Left ventricle myocardium superior (tissue), 1 donor: ENCODE results near the gene SLC9A7. TPM values are rescaled to one million over a fixed set of nuclear protein-coding genes. Genes with fewer than 3 reads are reported as not detected.
A peak's percentile ranks its signal among the peaks of the same experiment; 100 is the strongest.
"Not testable (repeated sequence)": the region's sequence is repeated elsewhere in the genome, so short reads cannot be mapped to it uniquely, and the experiment has no call there.

Experiments
- ATAC-seq: fragments of 200-7000 bp; cut with Tn5 transposase; one replicate; pipeline ENCODE4 v1.9.1; 2020; ENCODE audit warnings: mild to moderate bottlenecking, moderate library complexity
- DNase-seq: peaks from one replicate; pipeline ENCODE4 v3.0.0-alpha.2; 2020
- intact Hi-C: fragments of 100-400 bp; cut with micrococcal nuclease; formaldehyde crosslinking; loops from one replicate; pipeline ENCODE4 v1.11.0; 2022
- long read RNA-seq: library from polyadenylated mRNA; unstranded; transcript quantifications from one replicate; pipeline ENCODE4 v2.0.0, GENCODE V29; 2021
- total RNA-seq: library from RNA; stranded (reverse); fragmentation: NEBNext Ultra II Directional; extraction: Animal tissue kit (Norgen Biotek cat#: 25700); gene quantifications from one replicate; pipeline ENCODE4 v1.2.1, GENCODE V29; 2021
- donor health status: DM: no; HTN: yes; CAD: no; lungs with severe emphysema.

Gene SLC9A7
- 4.6 TPM for total RNA-seq
- long read RNA-seq, full-length matches to known transcripts: 3 of 9 reads
- long read RNA-seq, partial matches to known transcripts: 0 of 9 reads
- long read RNA-seq, other reads (novel, unspliced or antisense): 6 of 9 reads

- ATAC-seq: peak; percentile 97
- intact Hi-C loops: no loop called here
- peak; percentile 86 for DNase-seq
These were observed at the start of gene SLC9A7 for GRCh38 chrX:46758956-46759644. Gene SLC9A7, minus strand, starts transcription at chrX:46759118. Its CDS starts 89 bp downstream, at chrX:46759029.

GRCh38 chrX:46805270-46805669, 46.4 kb upstream of the SLC9A7 start:
- DNase-seq: no peak
- no peak for ATAC-seq
- intact Hi-C loops: no loop called here

- DNase-seq: no peak
- no peak for ATAC-seq
- intact Hi-C loops: no loop called here
These were observed 44.2 kb upstream of the SLC9A7 start for GRCh38 chrX:46803140-46803539.

- peak; percentile 76 for ATAC-seq
- DNase-seq: peak; percentile 82
- intact Hi-C loops: no loop called here
These were observed 37.8 kb upstream of the SLC9A7 start for GRCh38 chrX:46796574-46797191.

- no peak for ATAC-seq
- intact Hi-C loops: no loop called here
These were observed 34.6 kb upstream of the SLC9A7 start for GRCh38 chrX:46793386-46794143.

GRCh38 chrX:46792810-46793188, 33.9 kb upstream of the SLC9A7 start:
- ATAC-seq (no peak), DNase-seq (no peak)
- intact Hi-C loops: no loop called here

More at GRCh38 chrX:46793386-46794143, 34.6 kb upstream of the SLC9A7 start:
- no peak for DNase-seq

- no peak for ATAC-seq
- DNase-seq: no peak
- intact Hi-C loops: no loop called here
These were observed 33.2 kb upstream of the SLC9A7 start for GRCh38 chrX:46791927-46792809.

GRCh38 chrX:46788902-46789301, 30.0 kb upstream of the SLC9A7 start:
- no peak for DNase-seq
- no peak for ATAC-seq
- intact Hi-C loops: no loop called here

GRCh38 chrX:46784437-46784836, 25.5 kb upstream of the SLC9A7 start:
- DNase-seq, ATAC-seq, intact Hi-C loops: not testable (repeated sequence)

GRCh38 chrX:46782034-46782433, 23.1 kb upstream of the SLC9A7 start:
- ATAC-seq (no peak), DNase-seq (no peak)
- intact Hi-C loops: no loop called here

GRCh38 chrX:46777971-46778810, 19.3 kb upstream of the SLC9A7 start:
- ATAC-seq (peak; percentile 58), DNase-seq (no peak)
- intact Hi-C loops: no loop called here

- intact Hi-C loops: no loop called here
- DNase-seq (no peak), ATAC-seq (no peak)
These were observed 11.9 kb upstream of the SLC9A7 start for GRCh38 chrX:46770817-46771163.

GRCh38 chrX:46770000-46770816, 11.3 kb upstream of the SLC9A7 start:
- ATAC-seq: no peak
- intact Hi-C loops: no loop called here
- DNase-seq: no peak

- DNase-seq (no peak), ATAC-seq (no peak)
- intact Hi-C loops: no loop called here
These were observed 4.0 kb upstream of the SLC9A7 start for GRCh38 chrX:46762963-46763362.

GRCh38 chrX:46759645-46759974, 692 bp upstream of the SLC9A7 start:
- ATAC-seq (no peak), DNase-seq (no peak)
- intact Hi-C loops: no loop called here

GRCh38 chrX:46758163-46758955, 559 bp downstream of the SLC9A7 start:
- DNase-seq (peak; percentile 27), ATAC-seq (peak; percentile 41)
- intact Hi-C loops: no loop called here

GRCh38 chrX:46757593-46757992, 1.3 kb downstream of the SLC9A7 start:
- DNase-seq: no peak
- ATAC-seq: no peak
- intact Hi-C loops: no loop called here
